OCI-LY1 (cell line): ENCODE results near the gene ANO4.

ENCODE experiments used
- CTCF ChIP-seq: fragments of 200-600 bp; sonication (generic), shearing (Covaris generic); IDR thresholded peaks from 2 replicates; pipeline ENCODE4 v1.5.1; 2017; ENCODE audit warnings: mild to moderate bottlenecking, antibody characterized with exemption, low read length, moderate library complexity, mixed read lengths
- EZH2 ChIP-seq: fragments of 200-600 bp; sonication (generic), shearing (Covaris generic); IDR thresholded peaks from 2 replicates; pipeline ENCODE4 v1.8.0; 2017; ENCODE audit warnings: borderline replicate concordance, mixed run types, mild to moderate bottlenecking, antibody characterized with exemption, low read length, moderate library complexity, mixed read lengths

- no peak for TF ChIP-seq CTCF
- no peak for TF ChIP-seq EZH2
Measured at GRCh38 chr12:100824476-100824875, 29.9 kb downstream of the ANO4 start.
